NCI-H82 treated with DMSO at 0.1 percent for 48 hours (cell line): ENCODE results near the gene TMIGD3.

Experiments used
- DNase-seq: peaks from one replicate; lab custom pipeline; 2025; ENCODE audit not compliant: unreplicated experiment; lab: John Stamatoyannopoulos, UW

TMIGD3 gene

GRCh38 chr1:111448482-111448917 lies 54.9 kb downstream of the TMIGD3 start:
- no peak for DNase-seq

DNA sequence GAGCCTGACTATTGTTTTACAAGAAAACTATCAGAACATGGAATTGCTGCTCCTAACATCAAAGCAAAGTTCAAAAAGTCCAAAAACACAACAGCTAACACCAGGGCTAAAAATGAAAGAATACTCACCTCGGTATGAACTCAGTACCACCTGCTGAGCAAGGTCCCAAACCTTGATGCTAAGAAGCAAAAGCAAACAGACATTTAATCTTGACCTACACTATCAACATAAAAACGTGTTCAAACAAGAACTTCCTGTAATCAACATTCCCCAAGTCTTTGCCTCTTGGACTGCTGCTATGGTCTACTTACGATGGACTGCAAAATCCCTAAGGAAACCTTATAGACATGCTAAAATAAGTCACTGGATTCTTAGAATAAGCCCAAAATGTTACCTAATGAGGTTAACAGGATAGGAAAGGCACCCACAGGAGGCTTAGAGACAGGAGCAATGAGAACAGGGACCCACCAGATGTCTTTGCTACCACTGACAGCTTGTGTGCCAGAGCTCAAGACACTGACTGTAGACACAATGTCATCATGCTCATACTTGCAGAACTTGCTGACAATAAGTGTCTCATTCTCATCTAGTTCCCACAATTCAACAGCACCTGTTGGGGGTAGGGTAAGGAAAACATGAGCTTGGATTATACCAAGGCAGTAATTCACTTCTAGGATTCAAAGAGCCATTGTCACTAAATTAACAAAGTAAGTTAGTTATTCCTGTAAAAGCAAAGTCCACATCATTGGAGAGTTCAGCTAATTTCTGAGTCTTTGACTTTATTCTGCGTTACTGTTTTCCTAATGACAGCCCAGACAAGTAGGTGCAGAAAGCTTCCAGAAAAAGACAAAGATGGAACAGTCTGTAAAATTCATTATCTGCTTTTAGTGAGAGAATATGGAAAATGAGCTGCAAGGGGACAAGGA lies 56.2 kb downstream of the TMIGD3 start:
- no peak for DNase-seq

- DNase-seq = no peak
These were observed 56.9 kb downstream of the TMIGD3 start for GRCh38 chr1:111446546-111446945.

GRCh38 chr1:111444031-111444430 lies 59.4 kb downstream of the TMIGD3 start:
- DNase-seq = no peak

DNA sequence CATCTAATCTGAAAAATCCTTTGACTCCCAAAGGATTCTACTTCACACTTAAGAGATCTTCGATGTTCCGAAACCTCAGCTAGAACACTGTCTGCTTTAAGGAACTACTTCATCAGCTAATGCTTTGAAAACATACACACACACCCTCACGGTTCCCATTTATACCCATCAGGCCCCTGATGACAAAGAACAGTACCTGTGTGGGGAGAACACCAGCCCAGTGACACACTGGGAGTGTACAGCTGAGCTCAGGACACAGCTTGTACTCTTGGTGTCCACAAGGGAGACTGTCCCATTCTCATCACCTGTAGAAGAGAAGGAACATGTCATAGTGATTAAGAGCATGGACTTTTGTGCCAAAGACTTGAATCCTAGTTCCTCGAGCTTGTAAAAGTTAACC lies 61.0 kb downstream of the TMIGD3 start:
- DNase-seq = no peak

DNA sequence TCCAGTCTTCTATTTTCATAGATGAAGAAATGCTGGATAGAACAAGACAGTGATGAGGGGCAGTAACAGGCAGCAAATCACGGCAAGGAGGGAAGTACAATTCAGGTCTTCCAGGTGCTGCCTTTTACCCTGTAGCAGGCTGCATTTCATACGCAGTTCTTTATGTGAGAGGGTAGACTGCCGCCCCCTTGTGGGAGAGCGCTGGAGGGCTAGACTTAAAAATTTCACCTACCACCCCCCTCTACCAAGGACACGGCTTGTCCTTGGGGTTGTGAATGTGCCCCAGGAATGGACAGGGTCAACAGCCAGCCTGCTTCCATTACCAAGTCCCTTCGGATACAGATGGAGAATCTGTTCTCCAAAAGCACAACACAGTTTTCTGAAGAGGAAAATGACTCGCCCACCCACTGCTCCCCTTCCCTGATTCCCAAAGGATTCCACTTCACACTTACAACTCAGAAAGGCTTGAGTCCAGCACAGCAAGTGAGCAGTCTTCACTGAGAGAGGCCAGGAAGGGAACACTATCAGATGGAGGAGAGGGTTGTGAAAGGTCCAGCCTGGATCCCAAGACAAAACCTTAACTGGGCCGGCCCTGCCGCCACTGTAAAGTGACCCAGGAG lies 61.8 kb downstream of the TMIGD3 start:
- no peak for DNase-seq

- no peak for DNase-seq
These were observed 63.7 kb downstream of the TMIGD3 start for GRCh38 chr1:111439461-111440351.

DNA sequence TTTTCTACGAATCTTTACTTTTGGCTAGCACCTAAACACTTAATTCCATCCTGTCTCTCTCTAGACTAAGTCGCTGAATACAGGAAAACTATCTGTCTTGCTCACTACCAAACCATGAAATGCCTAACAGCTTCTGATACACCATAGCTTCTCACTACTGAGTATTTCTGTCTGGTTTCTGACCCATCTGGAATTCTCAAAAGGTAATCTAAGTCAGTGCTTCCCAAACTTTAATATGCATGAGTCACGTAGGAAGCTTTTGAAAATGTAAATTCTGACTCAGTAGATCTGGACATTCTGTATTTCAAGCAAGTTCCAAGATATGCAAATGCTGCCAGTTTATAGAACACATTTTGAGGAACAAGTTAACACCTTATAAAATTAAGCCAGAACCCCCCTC lies 66.7 kb downstream of the TMIGD3 start:
- no peak for DNase-seq
